Left kidney (tissue), 2 donors: ENCODE results near the gene TNS3. TPM values are rescaled to one million over a fixed set of nuclear protein-coding genes. Genes with fewer than 3 reads are reported as not detected.

ENCODE experiments used
- DNase-seq: peaks from one replicate; pipeline ENCODE4 v3.0.0-alpha.2; 2013
- polyA plus RNA-seq: library from polyadenylated mRNA; unstranded; fragments of 120-200 nt; gene quantifications from one replicate; pipeline ENCODE4 v1.2.1, GENCODE V29; 2013; ENCODE audit not compliant: insufficient read length

TNS3 gene
- polyA plus RNA-seq, 1 donor, result 87.4 TPM

DNA sequence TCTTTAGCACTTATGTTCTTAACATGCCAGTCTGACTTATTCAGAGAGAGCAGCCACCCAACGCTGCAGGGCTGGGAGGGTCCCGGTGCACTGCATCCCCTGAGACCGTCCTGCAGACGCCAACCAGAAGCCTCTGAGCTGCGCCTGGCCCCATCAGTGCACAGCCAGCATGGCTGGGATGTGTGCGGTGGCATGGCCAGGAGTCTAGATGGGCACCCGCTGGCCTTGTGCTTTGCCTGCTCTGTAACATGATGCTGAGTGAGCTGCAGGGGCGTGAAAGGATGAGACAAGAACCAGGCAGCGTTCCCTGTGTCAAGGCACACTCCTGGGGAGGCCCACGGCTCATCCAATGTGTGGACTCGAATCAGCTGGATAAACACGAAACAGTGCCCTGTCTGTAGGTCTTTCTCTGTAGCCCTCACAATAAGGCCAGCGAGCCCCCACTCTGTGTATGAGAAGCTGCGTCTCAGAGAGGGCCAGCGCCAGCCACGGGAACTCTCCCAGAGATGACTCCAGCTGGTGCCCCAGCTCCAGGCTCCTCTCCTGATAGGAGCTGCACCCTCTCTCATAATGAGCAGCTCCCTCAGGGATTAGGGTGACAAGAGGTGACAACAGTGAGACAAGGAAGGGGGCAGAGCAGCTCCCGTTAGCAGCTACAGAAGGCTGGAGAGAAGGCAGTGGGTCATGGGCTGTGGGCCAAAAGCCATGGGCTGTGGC lies 96.8 kb downstream of the TNS3 start:
- DNase-seq, result no peak

DNA sequence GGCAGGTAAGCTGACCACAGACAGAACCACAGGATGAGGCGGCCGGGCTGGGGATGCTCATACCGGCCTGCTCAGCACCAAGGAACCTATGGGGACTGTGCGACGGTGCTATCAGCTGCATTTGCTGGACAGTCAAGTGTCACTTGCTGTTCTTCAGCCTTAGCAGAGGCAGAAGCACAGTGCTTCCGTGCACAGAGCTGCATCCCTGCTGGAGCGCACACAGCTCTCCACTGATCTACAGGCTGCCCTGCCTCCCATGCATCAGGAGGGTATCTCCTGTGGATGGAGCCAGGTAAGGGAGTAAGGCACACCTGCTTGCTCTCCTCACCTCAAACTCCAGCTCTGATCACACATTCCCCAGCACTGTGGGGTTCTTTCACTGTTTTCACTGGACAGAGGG lies 97.5 kb downstream of the TNS3 start:
- DNase-seq, result no peak

DNA sequence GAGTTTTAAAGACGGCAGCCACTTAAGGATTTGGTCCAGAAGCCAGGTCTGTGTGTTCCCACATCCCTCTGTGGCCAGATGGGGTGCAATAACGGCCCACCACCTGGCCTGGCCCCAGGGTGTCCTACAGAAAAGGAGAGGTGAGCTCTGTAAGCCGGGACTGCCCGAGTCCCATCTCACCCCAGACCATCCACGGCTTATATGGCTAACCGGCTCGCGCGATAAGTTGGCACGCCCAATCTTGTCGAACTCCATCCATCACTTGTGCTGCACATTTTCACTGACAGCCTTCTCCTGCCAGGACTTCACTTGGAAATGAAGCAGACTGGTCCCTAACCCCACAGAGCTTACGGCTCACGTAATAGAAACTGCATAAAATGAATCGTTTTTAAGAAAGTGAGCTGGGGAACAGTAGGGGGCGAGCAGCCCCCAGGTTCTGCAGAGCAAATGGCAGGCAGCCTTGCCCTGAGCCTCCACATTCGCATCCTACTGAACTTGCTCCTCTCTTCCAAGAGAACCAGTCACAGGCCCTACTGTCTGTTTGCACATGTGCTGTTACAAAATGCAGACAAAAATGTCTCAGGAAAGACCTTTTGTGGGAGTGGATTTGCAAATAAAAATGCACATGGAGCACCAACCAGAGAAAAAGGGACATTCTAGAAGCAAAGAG lies 98.2 kb downstream of the TNS3 start:
- no peak for DNase-seq

DNA sequence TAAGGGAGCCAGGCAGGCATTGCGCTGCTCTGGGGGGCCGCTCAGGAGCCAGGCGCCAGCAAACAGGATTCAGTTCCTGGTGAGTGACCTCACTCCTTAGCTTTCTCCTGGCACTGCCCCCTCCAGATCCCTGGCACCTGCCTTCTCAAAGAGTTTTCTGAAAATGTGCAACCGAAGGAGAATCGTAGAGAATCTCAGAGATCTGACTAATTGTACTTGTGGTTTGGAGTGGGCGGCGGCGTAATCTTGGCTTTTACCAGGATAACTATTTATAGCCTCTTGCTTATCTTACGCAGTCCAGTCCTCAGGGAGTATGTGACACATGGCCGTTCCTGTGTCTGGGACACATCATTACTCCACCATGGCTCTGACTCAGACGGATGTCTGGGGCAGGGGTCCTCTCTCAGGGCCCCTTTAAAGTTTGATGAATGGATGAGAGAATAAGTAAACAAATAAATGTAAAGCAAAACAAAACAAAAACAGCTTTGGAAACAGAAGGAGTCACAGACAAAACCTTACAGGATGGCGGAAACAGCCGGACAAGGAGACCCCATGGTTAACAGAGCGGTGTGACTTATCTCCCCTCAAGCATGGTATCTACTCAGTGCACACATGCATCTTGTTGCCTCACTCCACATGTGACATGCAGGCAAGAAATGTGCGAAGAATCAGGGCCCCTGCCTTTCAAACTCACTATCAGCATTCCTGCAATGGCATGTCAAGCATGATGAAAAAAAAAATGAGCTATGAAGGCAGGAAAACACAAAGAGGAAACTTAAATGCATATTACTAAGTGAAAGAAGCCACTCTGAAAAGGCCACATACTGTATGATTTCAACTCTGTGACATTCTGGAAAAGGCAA lies 99.7 kb downstream of the TNS3 start:
- DNase-seq, result no peak

GRCh38 chr7:47481541-47482012 lies 100.3 kb downstream of the TNS3 start:
- no peak for DNase-seq

DNA sequence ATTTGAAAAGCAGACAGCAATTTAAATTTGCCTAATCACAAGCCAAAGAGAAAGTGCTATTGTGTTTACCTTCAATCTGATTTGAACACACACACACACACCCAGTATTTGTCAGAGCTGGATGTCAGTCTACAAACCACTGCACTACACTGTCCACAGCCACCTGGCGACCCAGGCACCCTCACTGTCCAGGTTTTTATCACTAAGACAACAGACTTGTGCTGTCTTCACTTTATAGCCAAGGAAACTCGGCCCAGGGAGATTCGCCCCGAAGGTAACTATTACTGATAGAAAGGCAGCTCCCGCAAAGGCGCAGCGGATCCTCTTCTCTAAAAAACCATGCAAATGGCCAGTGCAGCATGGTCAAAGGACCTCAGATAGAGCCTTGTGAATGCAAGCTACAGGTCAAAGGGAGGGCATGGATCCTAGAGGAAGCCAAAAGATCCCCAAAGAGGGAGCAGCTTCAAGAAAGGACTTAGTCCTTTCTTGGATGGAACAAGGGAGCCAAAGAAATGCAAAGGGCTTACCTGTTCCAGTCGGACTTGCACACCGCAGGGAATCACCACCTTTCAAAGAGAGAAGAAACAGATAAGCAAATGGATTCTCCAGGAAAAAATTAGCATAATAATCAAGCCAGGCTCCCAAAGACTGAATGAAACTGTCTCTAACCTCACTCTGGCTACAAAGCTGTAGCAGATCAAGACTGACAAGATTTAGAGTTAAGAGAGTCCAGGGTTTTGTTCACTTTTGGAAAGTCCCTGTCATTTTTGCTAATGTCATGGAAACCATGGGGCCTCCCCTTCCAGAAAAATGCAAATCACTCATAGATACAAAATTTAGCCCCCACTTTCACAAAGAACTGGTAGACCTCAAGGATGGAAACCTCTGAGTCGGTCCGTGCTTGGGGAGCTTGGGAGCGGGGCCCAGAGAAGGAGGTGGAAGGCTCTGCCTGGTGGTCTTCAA lies 101.1 kb downstream of the TNS3 start:
- no peak for DNase-seq

- DNase-seq, result no peak
Observed at GRCh38 chr7:47479821-47480575, 101.9 kb downstream of the TNS3 start.

- DNase-seq, result no peak
Observed at GRCh38 chr7:47478926-47479711, 102.8 kb downstream of the TNS3 start.

DNA sequence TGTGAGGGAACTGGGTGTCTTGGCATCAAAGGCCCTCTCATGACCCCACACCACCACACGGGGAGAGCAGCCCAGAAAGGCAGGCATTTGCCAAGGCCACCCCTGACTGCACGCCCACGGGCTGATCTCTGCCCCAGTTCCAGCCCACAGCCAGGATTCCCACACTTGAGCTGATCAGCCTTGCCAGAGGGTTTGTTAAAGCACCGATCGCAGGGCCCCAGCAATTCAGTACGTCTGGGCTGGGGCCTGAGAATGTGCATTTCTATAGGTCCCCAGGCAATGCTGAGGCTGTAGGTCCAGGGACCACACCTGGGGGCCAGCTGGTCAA lies 103.9 kb downstream of the TNS3 start:
- no peak for DNase-seq

- no peak for DNase-seq
Observed at GRCh38 chr7:47477191-47478016, 104.5 kb downstream of the TNS3 start.

DNA sequence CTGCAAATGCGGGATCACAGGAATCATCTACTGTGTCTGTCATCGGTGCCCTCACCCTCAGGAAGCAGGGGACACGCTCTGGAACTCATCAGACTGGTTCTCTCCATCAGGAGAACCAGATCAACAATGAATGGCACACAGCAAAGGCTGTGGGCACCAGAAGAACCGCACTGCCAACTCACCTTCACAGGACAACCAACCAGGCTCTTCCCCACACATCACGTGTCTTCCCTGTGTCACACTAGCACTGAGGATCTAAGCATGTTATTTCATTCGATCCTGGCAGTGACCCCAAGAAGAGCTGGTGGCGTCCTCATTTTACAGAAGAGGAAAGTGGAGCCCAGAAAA lies 106.1 kb downstream of the TNS3 start:
- DNase-seq, result no peak

- peak; percentile 73 for DNase-seq
Observed at GRCh38 chr7:47474937-47475879, 106.7 kb downstream of the TNS3 start.

DNA sequence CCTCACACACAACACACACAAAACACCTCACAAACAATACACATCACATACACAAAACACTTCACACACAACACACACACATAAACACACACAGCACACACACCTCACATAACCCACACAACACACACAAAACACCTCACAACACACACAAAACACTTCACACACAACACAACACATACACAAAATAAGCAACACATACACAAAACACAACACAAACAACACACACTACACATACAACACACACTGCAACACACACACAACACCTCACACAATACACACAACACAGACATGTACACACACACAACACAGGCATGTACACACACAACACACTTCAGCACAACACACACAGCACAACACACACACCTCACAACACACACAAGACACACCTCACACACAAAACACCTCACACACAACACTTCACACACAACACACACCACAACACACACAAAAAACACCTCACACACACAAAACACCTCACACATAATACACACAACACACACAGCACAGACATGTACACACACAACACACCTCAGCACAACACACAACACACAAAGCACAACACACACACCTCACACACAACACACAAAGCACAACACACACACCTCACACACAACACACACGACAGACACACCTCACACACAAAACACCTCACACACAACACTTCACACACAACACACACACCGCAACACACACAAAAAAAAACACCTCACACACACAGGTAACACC lies 107.5 kb downstream of the TNS3 start:
- DNase-seq, result no peak

- no peak for DNase-seq
Observed at GRCh38 chr7:47473499-47474210, 108.3 kb downstream of the TNS3 start.

- no peak for DNase-seq
Observed at GRCh38 chr7:47472444-47473157, 109.3 kb downstream of the TNS3 start.

- DNase-seq, result no peak
Observed at GRCh38 chr7:47471831-47472230, 110.1 kb downstream of the TNS3 start.
